ENCODE measurements around the gene CFAP43. TPM values are rescaled to one million over a fixed set of nuclear protein-coding genes. Genes with fewer than 3 reads are reported as not detected.

CFAP43 gene
- total and polyA plus RNA-seq, 2 experiments from 2014 or later = 0.24 to 0.44 TPM

GRCh38 chr10:104138131-104138530, 94.0 kb downstream of the CFAP43 start (continued):
- TF ChIP-seq, protein P1, sequence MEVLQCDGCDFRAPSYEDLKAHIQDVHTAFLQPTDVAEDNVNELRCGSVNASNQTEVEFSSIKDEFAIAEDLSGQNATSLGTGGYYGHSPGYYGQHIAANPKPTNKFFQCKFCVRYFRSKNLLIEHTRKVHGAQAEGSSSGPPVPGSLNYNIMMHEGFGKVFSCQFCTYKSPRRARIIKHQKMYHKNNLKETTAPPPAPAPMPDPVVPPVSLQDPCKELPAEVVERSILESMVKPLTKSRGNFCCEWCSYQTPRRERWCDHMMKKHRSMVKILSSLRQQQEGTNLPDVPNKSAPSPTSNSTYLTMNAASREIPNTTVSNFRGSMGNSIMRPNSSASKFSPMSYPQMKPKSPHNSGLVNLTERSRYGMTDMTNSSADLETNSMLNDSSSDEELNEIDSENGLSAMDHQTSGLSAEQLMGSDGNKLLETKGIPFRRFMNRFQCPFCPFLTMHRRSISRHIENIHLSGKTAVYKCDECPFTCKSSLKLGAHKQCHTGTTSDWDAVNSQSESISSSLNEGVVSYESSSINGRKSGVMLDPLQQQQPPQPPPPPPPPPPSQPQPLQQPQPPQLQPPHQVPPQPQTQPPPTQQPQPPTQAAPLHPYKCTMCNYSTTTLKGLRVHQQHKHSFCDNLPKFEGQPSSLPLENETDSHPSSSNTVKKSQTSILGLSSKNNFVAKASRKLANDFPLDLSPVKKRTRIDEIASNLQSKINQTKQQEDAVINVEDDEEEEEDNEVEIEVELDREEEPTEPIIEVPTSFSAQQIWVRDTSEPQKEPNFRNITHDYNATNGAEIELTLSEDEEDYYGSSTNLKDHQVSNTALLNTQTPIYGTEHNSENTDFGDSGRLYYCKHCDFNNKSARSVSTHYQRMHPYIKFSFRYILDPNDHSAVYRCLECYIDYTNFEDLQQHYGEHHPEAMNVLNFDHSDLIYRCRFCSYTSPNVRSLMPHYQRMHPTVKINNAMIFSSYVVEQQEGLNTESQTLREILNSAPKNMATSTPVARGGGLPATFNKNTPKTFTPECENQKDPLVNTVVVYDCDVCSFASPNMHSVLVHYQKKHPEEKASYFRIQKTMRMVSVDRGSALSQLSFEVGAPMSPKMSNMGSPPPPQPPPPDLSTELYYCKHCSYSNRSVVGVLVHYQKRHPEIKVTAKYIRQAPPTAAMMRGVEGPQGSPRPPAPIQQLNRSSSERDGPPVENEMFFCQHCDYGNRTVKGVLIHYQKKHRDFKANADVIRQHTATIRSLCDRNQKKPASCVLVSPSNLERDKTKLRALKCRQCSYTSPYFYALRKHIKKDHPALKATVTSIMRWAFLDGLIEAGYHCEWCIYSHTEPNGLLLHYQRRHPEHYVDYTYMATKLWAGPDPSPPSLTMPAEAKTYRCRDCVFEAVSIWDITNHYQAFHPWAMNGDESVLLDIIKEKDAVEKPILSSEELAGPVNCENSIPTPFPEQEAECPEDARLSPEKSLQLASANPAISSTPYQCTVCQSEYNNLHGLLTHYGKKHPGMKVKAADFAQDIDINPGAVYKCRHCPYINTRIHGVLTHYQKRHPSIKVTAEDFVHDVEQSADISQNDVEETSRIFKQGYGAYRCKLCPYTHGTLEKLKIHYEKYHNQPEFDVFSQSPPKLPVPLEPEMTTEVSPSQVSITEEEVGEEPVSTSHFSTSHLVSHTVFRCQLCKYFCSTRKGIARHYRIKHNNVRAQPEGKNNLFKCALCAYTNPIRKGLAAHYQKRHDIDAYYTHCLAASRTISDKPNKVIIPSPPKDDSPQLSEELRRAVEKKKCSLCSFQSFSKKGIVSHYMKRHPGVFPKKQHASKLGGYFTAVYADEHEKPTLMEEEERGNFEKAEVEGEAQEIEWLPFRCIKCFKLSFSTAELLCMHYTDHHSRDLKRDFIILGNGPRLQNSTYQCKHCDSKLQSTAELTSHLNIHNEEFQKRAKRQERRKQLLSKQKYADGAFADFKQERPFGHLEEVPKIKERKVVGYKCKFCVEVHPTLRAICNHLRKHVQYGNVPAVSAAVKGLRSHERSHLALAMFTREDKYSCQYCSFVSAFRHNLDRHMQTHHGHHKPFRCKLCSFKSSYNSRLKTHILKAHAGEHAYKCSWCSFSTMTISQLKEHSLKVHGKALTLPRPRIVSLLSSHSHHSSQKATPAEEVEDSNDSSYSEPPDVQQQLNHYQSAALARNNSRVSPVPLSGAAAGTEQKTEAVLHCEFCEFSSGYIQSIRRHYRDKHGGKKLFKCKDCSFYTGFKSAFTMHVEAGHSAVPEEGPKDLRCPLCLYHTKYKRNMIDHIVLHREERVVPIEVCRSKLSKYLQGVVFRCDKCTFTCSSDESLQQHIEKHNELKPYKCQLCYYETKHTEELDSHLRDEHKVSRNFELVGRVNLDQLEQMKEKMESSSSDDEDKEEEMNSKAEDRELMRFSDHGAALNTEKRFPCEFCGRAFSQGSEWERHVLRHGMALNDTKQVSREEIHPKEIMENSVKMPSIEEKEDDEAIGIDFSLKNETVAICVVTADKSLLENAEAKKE (CRISPR knock-in tag; IDR thresholded peaks at IDR 0.05) = no peak
- no peak for TF ChIP-seq EZH2phosphoT487 (IDR thresholded peaks at IDR 0.05; ENCODE audit: unreplicated experiment)
- no peak for TF ChIP-seq POLR2AphosphoS5 (IDR thresholded peaks at IDR 0.05; ENCODE audit: low read depth)
- no peak for TF ChIP-seq EZH2 (IDR thresholded peaks at IDR 0.05; ENCODE audit: low read depth, unreplicated experiment)
- TF ChIP-seq ZNF114 (CRISPR knock-in tag; IDR thresholded peaks at IDR 0.05) = no peak

DNA sequence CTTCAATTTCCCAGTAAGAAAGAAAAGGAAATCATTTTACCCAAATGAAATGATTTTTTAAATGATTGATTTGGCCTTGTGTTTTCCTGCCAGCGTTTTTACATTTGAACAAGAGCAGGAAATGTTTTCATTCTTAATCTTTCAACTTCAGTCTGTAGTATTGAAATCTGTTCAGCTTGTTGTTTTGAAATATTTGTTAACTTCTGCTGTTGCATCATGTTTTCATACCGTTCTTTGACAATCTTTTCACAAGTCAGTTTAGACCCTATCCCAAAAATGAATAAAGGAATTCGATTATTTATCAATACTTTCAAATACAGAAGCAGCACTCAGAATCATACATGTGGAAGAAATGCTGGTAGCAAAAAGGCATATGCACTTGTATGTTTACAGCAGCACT, 102.1 kb downstream of the CFAP43 start:
- Histone ChIP-seq H3K36me3 (ENCODE audit: insufficient read depth) (no peaks in the 10 kb centered on the region), H3K27ac (ENCODE audit: low read depth) (no peak overlapping the region), H3K4me3 (no peak overlapping the region), H3K27me3 (ENCODE audit: insufficient read depth) (no peaks in the 10 kb centered on the region), H3K79me2 (replicated peaks; ENCODE audit: insufficient read depth) (no peaks in the 10 kb centered on the region), H4K20me1 (replicated peaks; ENCODE audit: insufficient read depth) (no peaks in the 10 kb centered on the region), H3F3A (replicated peaks; ENCODE audit: low read depth) (no peaks in the 10 kb centered on the region), H2AFZ (no peak overlapping the region), H3K9me2 (ENCODE audit: insufficient read depth) (no peaks in the 10 kb centered on the region), H3K4me1 (ENCODE audit: insufficient read depth) (peaks cover 4% of the 10 kb centered on the region), H3K4me2 (no peak overlapping the region)
- DNase-seq (ENCODE audit: low spot score) (no peak), ATAC-seq (no peak)
- Mint-ChIP-seq H3K4me1 (peaks cover 13% of the 10 kb centered on the region), H3K4me3 (no peak overlapping the region), H3K36me3 (ENCODE audit: low read depth) (peaks cover 10% of the 10 kb centered on the region; the same call in 2 of the 3 replicates), H3K27ac (peak overlapping the region; percentile 17; the same call in 1 of the 2 replicates), H3K9me3 (no peaks in the 10 kb centered on the region), H3K27me3 (ENCODE audit: insufficient read depth, low read depth, poor library complexity) (peaks cover 3% of the 10 kb centered on the region)
- no peak for TF ChIP-seq JUNB (IDR thresholded peaks at IDR 0.05; ENCODE audit: unreplicated experiment)
- no peak for TF ChIP-seq STAT1 (IDR thresholded peaks at IDR 0.05; ENCODE audit: unreplicated experiment)
- no peak for TF ChIP-seq ZNF114 (CRISPR knock-in tag; IDR thresholded peaks at IDR 0.05)
- no peak for TF ChIP-seq ZNF331 (CRISPR knock-in tag; IDR thresholded peaks at IDR 0.05; ENCODE audit: low read depth)
- no peak for TF ChIP-seq CREB1 (CRISPR knock-in tag; IDR thresholded peaks at IDR 0.05; ENCODE audit: low read depth)
- TF ChIP-seq, protein P2, sequence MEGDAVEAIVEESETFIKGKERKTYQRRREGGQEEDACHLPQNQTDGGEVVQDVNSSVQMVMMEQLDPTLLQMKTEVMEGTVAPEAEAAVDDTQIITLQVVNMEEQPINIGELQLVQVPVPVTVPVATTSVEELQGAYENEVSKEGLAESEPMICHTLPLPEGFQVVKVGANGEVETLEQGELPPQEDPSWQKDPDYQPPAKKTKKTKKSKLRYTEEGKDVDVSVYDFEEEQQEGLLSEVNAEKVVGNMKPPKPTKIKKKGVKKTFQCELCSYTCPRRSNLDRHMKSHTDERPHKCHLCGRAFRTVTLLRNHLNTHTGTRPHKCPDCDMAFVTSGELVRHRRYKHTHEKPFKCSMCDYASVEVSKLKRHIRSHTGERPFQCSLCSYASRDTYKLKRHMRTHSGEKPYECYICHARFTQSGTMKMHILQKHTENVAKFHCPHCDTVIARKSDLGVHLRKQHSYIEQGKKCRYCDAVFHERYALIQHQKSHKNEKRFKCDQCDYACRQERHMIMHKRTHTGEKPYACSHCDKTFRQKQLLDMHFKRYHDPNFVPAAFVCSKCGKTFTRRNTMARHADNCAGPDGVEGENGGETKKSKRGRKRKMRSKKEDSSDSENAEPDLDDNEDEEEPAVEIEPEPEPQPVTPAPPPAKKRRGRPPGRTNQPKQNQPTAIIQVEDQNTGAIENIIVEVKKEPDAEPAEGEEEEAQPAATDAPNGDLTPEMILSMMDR (conservative IDR thresholded peaks at IDR 0.05; ENCODE audit: low read depth in 2 of 2) = no peak

Measured in GM23338 (cell line).